HG03571 (cell line): ENCODE results near the gene SIPA1L3.

Experiments used
- ATAC-seq: cut with Tn5 transposase; IDR thresholded peaks from one replicate; pipeline ENCODE4 v1.9.1; 2021; ENCODE audit not compliant: unreplicated experiment

The SIPA1L3 gene

DNA sequence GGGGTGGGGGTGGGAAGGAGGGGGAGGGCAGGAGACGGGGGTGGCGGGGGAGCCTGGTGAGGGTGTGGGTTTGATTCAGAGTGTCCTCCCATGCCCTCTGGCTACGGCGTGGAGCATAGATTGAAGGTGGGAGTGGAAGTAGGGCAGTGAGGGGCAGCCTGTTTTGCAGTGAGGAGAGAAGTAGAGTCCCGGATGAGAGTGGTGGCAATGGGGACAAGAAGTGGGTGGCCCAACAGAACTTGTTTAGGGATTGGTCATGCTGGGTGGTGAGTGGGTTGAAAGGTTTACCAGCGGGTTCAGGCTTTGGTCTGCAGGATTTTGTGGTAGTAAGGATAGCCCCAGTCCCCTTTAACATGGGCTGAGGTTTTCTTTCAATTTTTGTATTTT lies 35.5 kb downstream of the SIPA1L3 start:
- no peak for ATAC-seq

DNA sequence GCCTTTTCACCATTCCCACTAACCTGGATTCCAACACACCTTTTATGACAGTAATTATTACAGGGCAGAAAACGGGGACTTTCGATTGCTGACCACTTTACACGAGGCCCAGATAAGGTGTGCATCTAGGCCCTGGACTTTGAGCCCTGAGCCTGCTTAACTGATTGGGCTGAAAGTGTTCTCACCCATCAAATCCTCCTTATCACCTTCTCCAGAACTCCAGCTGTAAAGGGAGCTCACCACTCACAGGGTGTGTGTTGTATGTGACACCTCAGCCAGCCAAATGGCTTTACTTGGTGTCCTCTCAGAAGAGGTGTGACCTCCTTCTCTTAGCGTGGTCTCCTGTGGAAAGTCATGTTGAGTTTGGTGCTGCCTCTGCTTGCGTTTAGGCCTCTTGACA lies 36.5 kb downstream of the SIPA1L3 start:
- no peak for ATAC-seq

- ATAC-seq, result no peak
Measured at GRCh38 chr19:37946132-37946531, 39.1 kb downstream of the SIPA1L3 start.

DNA sequence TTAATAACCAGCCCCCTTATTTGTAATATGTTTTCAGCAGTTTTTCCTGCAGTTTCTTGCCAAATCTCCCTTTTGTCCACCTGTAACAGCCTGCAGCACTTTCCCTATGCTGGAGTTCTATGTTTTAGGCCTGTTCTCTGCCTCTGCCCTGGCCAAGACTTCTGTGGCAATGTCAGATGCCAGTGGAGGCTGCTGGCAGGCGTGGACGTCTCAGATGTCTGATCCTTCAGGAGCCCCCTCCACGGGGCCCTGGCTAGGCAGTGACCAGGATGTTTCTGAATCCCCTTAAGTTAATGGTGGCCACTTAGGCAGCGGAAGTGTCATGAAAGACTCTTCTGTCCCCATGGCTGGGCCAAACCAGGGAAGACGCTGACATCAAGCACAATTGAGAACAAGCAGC lies 40.8 kb downstream of the SIPA1L3 start:
- no peak for ATAC-seq

DNA sequence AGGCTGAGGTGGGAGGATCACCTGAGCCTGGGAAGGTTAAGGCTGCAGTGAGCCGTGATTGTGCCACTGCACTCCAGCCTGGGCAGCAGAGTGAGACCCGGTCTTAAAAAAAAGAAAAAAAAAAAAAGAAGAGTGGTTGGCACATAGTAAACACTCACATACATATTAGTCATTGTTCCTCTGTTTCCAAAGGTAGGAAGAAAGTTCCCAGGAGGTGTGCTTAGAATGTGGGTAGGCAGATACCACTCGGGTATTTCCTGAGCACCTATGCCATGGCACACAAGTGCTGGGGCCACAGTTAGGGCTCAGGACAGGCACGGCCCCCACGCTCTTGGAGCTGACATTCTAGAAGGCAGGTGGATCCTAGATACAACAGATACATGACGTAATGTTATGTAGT lies 41.4 kb downstream of the SIPA1L3 start:
- ATAC-seq, result no peak

DNA sequence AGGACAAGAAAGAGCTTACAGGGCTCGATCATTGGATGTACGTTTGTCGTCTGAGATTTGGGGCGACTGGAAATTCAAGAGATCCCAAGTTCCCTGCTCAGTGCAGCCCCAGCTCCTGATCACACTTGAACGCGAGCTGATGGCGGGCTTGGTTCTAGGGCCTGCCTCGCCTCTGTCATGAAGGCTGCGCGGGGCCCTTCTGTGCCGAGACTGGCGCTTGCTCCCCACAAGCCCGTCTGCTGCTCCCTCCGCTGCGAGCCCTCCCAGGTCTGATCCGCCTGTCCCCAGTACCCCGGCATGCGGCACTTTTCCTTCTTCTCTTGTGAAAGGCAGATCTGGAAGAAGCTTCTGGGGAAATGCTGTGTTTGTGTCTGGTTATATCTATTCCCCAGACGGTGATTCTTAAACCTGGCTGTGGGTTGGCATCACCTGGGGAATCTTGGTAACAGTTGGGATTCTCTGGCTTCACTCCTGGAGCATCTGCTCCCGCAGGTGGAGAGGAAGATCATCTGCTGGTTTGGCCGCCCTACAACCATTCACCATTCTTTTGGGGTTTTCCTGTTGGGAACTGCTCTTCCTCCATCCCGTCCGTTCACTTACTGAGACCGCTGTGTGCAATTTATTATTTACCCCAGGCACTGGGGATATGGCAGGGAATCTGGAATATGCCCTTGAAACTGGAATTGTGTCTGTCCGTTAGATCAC lies 43.6 kb downstream of the SIPA1L3 start:
- ATAC-seq, result no peak

- no peak for ATAC-seq
Measured at GRCh38 chr19:37951816-37952210, 44.8 kb downstream of the SIPA1L3 start.

GRCh38 chr19:37953171-37953917 lies 46.3 kb downstream of the SIPA1L3 start:
- no peak for ATAC-seq

- ATAC-seq, result no peak
Measured at GRCh38 chr19:37953918-37954303, 46.9 kb downstream of the SIPA1L3 start.

DNA sequence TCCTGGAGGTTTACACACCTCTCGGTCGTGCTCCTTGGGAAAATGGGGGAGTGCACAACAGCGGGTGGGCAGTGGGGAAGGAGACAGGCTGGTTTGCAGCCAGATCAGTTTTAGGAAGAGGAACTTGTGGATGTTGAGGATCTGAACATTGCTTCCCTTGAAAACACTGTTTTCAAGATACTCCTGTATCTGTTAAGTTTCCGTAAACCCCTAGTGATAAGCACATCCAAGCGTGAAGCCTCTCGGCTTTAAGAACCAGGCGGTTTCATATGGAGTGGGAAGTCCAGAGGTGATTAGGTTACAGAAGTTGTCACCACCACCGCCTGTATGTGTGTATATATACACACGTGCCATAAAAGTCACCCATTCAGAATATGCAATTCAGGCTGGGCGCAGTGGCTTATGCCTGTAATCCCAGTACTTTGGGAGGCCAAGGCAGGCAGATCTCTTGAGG lies 47.4 kb downstream of the SIPA1L3 start:
- no peak for ATAC-seq

DNA sequence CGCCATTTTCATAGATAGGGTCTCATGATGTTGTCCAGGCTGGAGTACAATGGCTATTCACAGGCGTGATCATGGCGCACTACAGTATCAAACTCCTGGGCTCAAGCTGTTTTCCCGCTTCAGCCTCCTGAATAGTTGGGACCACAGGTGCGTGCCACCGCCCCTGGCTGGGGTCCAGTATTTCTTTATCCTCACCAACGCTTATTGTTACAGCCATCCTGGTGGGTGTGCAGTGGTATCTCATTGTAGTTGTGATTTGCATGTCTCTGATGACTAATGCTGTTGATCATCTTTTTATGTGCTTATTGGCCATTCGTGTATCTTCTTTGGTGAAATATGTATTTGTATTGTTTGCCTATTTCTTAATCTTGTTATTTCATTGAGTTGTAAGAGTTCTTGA lies 49.0 kb downstream of the SIPA1L3 start:
- no peak for ATAC-seq

DNA sequence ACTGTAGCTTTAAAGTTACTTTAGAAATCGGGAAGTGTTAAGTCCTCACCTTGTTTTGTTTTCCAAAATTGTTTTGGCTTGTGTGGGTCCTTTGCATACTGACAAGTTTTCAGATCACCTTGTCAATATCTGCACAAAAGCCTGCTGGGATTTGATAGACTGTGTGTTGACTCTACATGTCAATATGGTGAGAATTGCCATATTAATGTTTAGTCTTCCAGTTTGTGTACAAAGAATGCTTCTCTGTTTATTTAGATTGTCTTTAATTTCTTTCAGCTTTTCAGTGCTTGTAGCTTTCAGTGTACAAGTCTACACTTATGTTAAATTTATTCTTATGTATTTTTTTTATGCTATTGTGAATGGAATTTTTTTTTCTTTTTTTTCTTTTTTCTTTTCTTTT lies 50.2 kb downstream of the SIPA1L3 start:
- ATAC-seq, result no peak

DNA sequence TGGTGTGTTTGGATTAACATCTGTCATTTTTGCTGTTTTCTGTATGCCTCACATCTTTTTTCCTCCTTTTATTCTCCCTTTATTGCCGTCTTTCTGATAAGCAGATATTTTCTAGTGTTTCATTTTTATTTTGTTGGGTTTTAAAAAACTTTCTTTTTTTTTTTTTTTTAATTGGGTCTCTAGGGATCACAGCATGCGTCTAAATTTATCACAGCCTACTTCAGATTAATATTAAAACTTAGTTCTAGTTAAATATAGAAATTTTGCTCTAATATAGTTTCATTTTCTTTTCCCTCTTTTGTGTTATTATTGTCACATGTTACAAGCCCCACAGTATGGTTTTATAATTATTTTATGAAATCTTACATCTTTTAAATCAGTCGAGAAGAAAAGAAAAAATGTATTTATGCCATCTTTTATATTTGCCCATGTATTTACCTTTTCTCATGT lies 52.7 kb downstream of the SIPA1L3 start:
- ATAC-seq, result no peak

DNA sequence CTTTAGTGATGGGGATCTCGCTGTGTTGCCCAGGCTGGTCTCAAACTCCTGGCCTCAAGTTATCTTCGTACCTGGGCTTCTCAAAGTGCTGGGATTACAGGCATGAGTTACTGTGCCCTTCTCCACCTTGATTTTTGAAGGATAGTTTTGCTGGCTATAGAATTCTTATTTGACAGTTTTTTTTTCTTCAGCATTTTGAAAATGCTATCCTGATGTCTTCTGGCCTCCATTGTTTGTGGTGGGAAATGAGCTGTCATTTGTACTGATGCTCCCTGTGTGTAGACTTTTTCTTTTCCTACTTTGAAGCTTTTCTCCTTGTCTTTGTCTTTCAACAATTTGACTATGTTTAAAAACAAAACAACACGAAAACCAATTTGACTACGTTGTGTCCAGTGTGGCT lies 54.2 kb downstream of the SIPA1L3 start:
- no peak for ATAC-seq

DNA sequence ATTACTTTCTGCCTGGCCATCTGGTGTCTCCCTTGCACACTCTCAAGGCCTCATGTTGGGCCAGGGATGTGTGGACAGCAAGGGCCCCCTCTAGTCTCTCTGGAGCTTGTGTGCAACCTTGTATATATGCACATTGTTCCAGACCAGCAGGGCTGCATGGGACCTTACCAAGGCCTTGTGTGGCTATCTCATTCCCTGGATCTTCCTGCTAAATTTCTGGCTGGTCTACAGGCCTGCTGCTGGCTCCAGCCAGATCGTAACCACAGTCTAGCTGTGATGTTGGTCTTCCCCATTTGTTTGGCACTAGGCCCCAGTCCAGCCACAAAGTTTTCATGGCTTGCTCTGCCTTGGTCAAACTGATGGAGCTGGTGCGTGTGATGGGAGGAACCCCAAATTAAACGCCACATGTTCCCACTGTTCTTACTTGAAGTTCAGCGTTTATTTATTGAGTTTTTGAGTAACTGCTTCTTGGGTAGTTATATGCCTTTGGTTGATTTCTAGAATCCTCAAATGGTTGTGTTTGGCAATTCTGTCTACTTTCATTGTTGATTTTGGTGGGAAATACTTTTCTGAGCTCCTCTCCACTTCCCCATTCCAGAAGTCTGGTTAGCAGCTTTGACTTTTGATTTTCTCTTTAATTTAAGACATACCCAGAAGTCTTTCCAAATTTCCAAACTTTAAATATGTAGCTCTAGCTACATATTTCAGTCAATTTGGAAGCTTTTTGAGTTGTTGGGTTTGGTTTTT lies 56.4 kb downstream of the SIPA1L3 start:
- no peak for ATAC-seq

- ATAC-seq, result no peak
Measured at GRCh38 chr19:37964109-37964508, 57.1 kb downstream of the SIPA1L3 start.

DNA sequence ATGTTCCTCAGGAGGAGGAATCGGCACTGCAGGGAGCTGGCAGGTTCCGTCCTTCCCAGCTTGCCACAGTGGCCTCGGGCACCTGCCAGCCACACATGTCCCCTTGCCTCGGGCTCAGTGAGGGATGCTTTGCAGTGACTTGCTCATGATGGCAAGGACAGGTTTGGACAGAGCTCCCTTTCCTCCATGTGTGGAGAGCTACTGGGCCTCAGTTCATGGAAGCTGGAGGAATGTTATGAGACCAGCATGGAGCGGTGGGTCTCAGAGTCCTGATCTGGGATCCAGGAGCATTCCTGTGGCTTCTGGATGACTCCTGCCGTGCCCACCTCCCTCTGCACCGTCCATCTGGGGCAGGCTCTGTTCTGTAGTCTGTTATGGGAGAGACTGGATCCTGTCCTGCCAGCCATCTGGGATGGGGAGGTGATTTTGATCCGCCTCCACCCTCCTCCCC lies 59.2 kb downstream of the SIPA1L3 start:
- no peak for ATAC-seq

- no peak for ATAC-seq
Measured at GRCh38 chr19:37966662-37967231, 59.7 kb downstream of the SIPA1L3 start.

DNA sequence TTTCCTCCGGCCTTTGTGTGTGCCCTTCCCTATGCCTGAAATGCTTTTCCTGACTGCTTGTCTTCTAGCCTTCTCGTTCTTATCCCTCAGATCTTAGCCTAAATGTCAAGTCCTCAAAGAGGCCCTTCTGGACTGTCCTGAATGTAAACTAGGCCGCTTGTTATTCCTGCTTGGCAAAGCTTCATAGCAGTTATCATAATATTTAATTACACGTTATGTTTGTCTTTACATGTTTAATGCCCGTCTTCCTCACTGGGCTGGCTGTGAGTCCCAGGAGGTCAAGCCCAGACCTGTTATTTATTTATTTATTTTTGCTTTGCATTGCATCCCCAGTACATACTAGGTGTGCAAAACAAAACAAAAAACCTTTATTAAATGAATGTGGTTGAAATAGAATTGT lies 62.7 kb downstream of the SIPA1L3 start:
- ATAC-seq, result no peak

DNA sequence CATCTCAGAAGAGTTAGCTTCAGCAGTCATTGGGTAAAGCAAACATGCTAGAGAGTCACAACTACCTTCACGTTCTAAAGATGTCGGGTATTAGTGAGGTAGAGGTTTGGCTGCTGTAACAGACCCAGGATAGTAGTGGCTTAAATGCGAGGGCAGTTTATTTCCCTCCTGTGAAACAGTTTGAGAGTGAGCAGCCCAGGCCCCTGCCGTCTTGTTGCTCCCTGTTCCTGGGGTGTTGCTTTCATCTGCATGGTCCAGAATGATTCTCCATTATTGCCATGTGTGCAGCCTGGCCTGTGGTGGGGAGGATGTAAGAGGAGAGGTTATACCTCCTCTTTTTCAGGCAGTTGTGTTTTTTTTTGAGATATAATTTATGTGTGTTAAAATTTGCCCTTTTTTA lies 63.7 kb downstream of the SIPA1L3 start:
- ATAC-seq, result no peak

DNA sequence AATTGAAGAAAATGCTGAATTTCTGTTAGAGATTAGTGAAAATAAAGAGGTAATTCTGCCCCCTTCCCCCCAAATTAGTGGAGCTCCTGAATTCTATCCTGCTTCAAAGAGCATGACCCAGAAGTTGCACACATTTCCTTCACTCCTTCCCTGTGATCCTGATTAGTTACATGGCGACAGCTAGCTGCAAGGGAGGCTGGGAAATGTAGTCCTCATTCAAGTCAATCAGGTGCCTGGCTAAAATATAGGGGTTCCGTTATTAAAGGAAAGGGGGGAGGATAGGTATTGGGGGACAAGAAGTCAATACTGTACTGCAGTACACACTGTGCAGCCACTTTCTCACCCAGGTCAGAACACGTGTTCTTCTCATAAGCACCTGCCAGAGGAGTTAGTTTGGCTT lies 65.8 kb downstream of the SIPA1L3 start:
- no peak for ATAC-seq
